Dendritic cell treated with granulocyte-macrophage colony-stimulating factor and Interleukin-4, amounts not matched to agents 40 ng/mL and 50 ng/mL, for 4 days (primary cell): ENCODE results near the gene IRAG1.

ENCODE experiments used
- H3K27ac Mint-ChIP-seq: one replicate; pipeline ENCODE4 v1.8.0; 2022; ENCODE audit warnings: mild to moderate bottlenecking, mixed read lengths
- H3K27me3 Mint-ChIP-seq: one replicate; pipeline ENCODE4 v1.8.0; 2022; ENCODE audit warnings: mild to moderate bottlenecking, mixed read lengths
- H3K36me3 Mint-ChIP-seq: one replicate; pipeline ENCODE4 v1.8.0; 2022; ENCODE audit warnings: low read depth, mixed read lengths
- H3K4me1 Mint-ChIP-seq: one replicate; pipeline ENCODE4 v1.8.0; 2022; ENCODE audit warnings: low read depth, mixed read lengths
- H3K4me3 Mint-ChIP-seq: one replicate; pipeline ENCODE4 v1.8.0; 2022; ENCODE audit warnings: mild to moderate bottlenecking, moderate library complexity, mixed read lengths
- H3K9me3 Mint-ChIP-seq: one replicate; pipeline ENCODE4 v1.8.0; 2022; ENCODE audit warnings: mixed read lengths
- intact Hi-C: fragments of 100-400 bp; cut with micrococcal nuclease; formaldehyde crosslinking; loops from one replicate; pipeline ENCODE4 v1.15.0; 2022

IRAG1 gene

DNA sequence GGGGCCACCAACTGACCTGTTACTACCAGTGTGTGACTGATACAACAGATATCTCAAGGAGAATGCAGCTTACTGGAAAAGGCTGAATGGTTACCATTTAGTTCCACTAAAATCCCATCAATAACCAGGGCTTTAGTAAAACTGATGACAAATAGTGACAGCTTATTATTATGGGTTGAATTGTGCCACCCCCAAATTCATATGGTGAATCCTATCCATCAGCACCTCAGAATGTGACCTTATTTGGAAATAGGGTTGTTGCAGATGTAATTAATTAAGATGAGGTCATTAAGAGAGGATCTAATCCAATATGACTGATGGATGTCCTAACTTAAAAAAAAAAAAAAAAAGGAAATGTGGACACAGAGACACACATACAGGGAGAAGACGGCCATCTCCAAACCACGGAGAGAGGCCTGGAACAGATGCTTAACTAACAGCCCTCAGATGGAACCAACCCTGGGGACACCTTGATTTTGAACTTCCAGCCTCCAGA, 27.4 kb upstream of the IRAG1 start:
- no peaks in the 10 kb centered on the region for H3K9me3 Mint-ChIP-seq
- peaks cover 22% of the 10 kb centered on the region for H3K4me1 Mint-ChIP-seq
- H3K27me3 Mint-ChIP-seq = peaks cover 88% of the 10 kb centered on the region
- intact Hi-C loops = loop anchor here (10.0 kb wide), 1 partner anchor 46 kb away; no protein-coding TSS in a partner anchor
- no peak overlapping the region for H3K4me3 Mint-ChIP-seq
- H3K27ac Mint-ChIP-seq = no peak overlapping the region
- H3K36me3 Mint-ChIP-seq = no peaks in the 10 kb centered on the region

DNA sequence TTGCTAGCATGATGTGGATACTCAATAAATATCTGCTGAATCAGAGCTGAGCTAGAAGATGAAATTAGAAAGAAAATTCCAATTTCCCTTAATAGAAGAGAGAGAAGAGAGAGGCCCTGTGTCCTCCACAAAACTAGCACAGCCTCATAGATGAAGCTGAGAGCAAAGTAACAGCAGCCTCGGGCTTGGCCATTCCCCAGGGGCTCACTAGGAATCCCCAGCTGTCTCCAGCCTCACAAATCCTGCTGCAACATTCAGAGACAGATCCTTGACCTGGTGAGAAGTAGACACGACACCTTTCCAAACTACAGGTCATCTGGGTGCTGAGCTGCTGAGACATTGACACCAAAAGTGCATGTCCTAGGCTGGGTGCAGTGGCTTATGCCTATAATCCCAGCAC, 26.1 kb upstream of the IRAG1 start:
- Mint-ChIP-seq H3K4me1 (peaks cover 9% of the 10 kb centered on the region), H3K4me3 (no peak overlapping the region), H3K36me3 (no peaks in the 10 kb centered on the region), H3K9me3 (no peaks in the 10 kb centered on the region), H3K27ac (no peak overlapping the region), H3K27me3 (peaks cover 90% of the 10 kb centered on the region)
- intact Hi-C loops = loop anchor here (10.0 kb wide), 1 partner anchor 45 kb away; no protein-coding TSS in a partner anchor

- Mint-ChIP-seq H3K4me3 (no peak overlapping the region), H3K36me3 (no peaks in the 10 kb centered on the region), H3K9me3 (no peaks in the 10 kb centered on the region), H3K27ac (no peak overlapping the region), H3K4me1 (no peaks in the 10 kb centered on the region), H3K27me3 (peaks cover 72% of the 10 kb centered on the region)
- intact Hi-C loops = no loop called here
Measured at GRCh38 chr11:10716543-10717259, 23.1 kb upstream of the IRAG1 start.

- intact Hi-C loops = no loop called here
- Mint-ChIP-seq H3K9me3 (no peaks in the 10 kb centered on the region), H3K4me1 (no peaks in the 10 kb centered on the region), H3K4me3 (no peak overlapping the region), H3K36me3 (no peaks in the 10 kb centered on the region), H3K27ac (no peak overlapping the region), H3K27me3 (peaks cover 66% of the 10 kb centered on the region)
Measured at GRCh38 chr11:10716122-10716521, 22.6 kb upstream of the IRAG1 start.

DNA sequence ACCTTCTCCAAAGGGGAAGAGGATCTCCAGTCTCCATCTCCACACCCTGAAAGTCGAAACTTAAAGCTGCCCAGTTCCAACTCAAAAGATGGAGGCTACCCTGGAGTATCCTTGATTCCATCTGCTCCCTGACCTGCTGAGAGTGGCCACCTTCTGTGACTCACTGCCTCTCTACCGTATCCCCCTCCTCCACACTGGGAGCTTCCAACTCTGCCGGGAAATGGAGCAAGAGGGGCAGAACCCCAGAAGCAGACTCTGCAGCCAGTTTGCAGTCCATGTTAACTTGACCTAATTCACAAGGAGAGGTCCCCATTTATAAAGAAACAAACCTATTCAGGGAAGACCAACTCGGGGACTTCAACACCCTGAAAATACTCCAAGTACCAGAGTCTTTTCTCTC, 22.0 kb upstream of the IRAG1 start:
- Mint-ChIP-seq H3K4me1 (no peaks in the 10 kb centered on the region), H3K27me3 (peaks cover 61% of the 10 kb centered on the region), H3K36me3 (no peaks in the 10 kb centered on the region), H3K9me3 (no peaks in the 10 kb centered on the region), H3K27ac (no peak overlapping the region), H3K4me3 (no peak overlapping the region)
- intact Hi-C loops = no loop called here

DNA sequence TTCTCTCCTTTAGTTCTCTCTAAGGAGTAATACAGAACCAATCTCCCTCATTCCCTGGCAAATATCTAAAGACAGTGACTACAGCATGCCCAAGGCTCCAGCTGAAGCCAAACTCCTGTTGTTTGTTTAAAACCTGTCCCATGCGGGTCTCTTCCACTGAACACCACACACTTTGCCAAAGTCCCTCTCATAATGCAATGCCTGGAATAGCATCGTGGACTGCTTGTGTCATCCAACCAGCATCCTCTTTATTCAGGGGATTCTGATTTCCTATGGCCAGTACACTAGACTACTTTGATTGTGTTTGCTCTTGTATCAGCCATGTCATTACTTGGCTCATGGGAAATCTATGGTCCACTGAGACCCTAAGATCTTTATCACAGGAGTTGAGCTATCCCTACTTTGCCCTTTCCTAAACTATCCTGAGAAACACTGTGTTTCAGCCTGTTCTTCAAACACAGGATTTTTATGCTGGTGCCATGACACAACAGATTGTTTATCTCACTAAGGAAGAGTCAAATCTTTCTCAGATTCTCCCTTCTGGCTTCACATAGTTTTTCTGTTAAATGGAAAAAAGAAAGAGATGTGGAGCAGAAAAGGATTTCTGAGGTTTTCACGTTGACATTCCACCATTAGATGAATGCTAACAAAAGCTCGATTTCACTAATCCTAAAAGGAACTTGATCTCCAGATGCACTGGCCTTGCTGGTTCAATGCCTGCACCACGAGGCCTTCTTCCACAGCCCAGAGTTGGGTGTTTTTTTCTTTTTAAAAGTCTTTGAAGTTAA, 15.9 kb upstream of the IRAG1 start:
- no peaks in the 10 kb centered on the region for H3K4me1 Mint-ChIP-seq
- no peak overlapping the region for H3K4me3 Mint-ChIP-seq
- intact Hi-C loops = no loop called here
- peaks cover 18% of the 10 kb centered on the region for H3K27me3 Mint-ChIP-seq
- no peak overlapping the region for H3K27ac Mint-ChIP-seq
- no peaks in the 10 kb centered on the region for H3K36me3 Mint-ChIP-seq
- no peaks in the 10 kb centered on the region for H3K9me3 Mint-ChIP-seq

GRCh38 chr11:10708131-10708530, 14.6 kb upstream of the IRAG1 start:
- peaks cover 15% of the 10 kb centered on the region for H3K27me3 Mint-ChIP-seq
- no peak overlapping the region for H3K27ac Mint-ChIP-seq
- no peaks in the 10 kb centered on the region for H3K9me3 Mint-ChIP-seq
- no peaks in the 10 kb centered on the region for H3K4me1 Mint-ChIP-seq
- H3K36me3 Mint-ChIP-seq = no peaks in the 10 kb centered on the region
- H3K4me3 Mint-ChIP-seq = no peak overlapping the region
- intact Hi-C loops = no loop called here

DNA sequence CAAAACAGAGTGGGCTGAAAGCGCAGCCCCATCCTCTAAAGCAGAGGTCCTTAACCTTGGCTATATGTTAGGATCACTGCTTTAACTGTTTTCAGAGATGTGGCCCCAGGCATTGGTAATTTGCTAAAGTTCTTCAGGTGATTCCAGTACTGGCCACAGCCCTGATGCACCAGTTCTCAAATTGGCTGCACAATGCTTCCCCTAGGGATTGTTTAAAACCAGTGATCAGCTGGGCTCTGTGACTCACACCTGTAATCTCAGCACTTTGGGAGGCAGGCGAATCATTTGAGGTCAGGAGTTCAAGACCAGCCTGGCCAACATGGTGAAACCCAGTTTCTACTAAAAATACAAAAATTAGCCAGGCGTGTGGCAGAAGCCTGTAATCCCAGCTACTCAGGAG, 8.4 kb upstream of the IRAG1 start:
- intact Hi-C loops = no loop called here
- Mint-ChIP-seq H3K27ac (no peak overlapping the region), H3K36me3 (no peaks in the 10 kb centered on the region), H3K4me3 (no peak overlapping the region), H3K4me1 (peaks cover 3% of the 10 kb centered on the region), H3K27me3 (peaks cover 10% of the 10 kb centered on the region), H3K9me3 (no peaks in the 10 kb centered on the region)

DNA sequence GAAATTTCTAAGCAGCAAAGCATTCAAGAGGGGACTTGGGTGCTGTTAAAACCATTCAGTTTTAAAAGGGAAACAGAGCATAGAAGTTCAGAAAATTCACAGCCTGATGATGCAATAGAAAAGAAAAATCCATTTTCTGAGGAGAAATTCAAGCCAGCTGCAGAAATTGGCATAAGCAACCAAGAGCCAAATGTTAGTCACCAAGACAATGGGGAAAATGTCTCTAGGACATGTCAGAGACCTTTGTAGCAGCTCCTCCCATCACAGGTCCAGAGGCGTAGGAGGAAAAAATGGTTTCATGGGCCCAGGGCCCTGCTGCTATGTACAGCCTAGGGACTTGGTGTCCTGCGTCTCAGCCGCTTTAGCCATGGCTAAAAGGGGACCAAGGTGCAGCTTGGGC, 5.5 kb upstream of the IRAG1 start:
- intact Hi-C loops = no loop called here
- H3K27ac Mint-ChIP-seq = no peak overlapping the region
- no peak overlapping the region for H3K4me3 Mint-ChIP-seq
- H3K9me3 Mint-ChIP-seq = no peaks in the 10 kb centered on the region
- H3K36me3 Mint-ChIP-seq = no peaks in the 10 kb centered on the region
- peaks cover 20% of the 10 kb centered on the region for H3K27me3 Mint-ChIP-seq
- peaks cover 8% of the 10 kb centered on the region for H3K4me1 Mint-ChIP-seq

DNA sequence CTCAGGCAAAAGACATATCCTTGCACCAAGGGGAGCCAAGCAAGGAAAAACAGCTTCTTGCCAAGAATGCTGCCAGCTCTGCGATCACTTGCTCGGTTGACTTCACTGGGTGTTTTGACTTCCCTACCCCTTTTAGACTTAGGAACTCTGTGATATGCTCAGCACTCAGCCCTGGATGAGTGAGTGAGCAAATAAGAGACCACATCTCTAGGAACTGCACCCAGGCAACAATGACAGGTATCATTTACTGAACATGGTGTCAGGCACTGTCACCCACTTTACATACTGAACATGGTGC, 3.7 kb upstream of the IRAG1 start:
- intact Hi-C loops = no loop called here
- H3K4me3 Mint-ChIP-seq = no peak overlapping the region

GRCh38 chr11:10696468-10697322, 3.1 kb upstream of the IRAG1 start:
- no peak overlapping the region for H3K27ac Mint-ChIP-seq
- H3K4me3 Mint-ChIP-seq = no peak overlapping the region
- H3K27me3 Mint-ChIP-seq = peaks cover 36% of the 10 kb centered on the region
- peaks cover 8% of the 10 kb centered on the region for H3K4me1 Mint-ChIP-seq
- H3K36me3 Mint-ChIP-seq = no peaks in the 10 kb centered on the region
- intact Hi-C loops = no loop called here
- H3K9me3 Mint-ChIP-seq = no peaks in the 10 kb centered on the region

More for the DNA sequence above, 3.7 kb upstream of the IRAG1 start:
- Mint-ChIP-seq H3K27ac (no peak overlapping the region), H3K27me3 (peaks cover 33% of the 10 kb centered on the region), H3K4me1 (peaks cover 8% of the 10 kb centered on the region), H3K36me3 (no peaks in the 10 kb centered on the region), H3K9me3 (no peaks in the 10 kb centered on the region)

DNA sequence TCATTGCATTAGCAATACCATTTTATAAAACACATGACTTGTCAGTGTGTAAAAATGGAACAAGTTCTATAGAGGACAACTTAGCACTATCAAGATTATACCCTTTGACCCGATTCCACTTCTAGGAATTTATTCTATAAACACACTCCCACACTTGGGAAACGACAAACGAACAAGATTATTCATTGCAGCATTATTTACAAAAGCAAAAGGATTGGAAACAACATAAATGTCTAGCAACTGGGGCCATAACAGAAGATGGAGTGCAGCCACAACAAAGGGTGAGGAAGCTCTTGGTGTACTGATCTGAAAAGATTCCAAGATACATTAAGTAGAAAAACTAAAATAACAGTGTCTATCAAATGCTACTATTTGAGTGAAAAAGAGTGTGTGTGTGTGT, 2.3 kb upstream of the IRAG1 start:
- Mint-ChIP-seq H3K4me3 (no peak overlapping the region), H3K36me3 (no peaks in the 10 kb centered on the region), H3K4me1 (peaks cover 8% of the 10 kb centered on the region), H3K27ac (no peak overlapping the region), H3K27me3 (peaks cover 41% of the 10 kb centered on the region), H3K9me3 (no peaks in the 10 kb centered on the region)
- intact Hi-C loops = no loop called here

- Mint-ChIP-seq H3K4me1 (peaks cover 8% of the 10 kb centered on the region), H3K4me3 (no peak overlapping the region), H3K27me3 (peaks cover 43% of the 10 kb centered on the region), H3K36me3 (no peaks in the 10 kb centered on the region), H3K27ac (no peak overlapping the region), H3K9me3 (no peaks in the 10 kb centered on the region)
- intact Hi-C loops = no loop called here
Measured at GRCh38 chr11:10694486-10695239, 1.1 kb upstream of the IRAG1 start.
